ENCODE data around the gene C2CD2. TPM values are rescaled to one million over a fixed set of nuclear protein-coding genes. Genes with fewer than 3 reads are reported as not detected.

The C2CD2 gene
- total RNA-seq, 1 experiment from 2014 or later, result 9.2 TPM

DNA sequence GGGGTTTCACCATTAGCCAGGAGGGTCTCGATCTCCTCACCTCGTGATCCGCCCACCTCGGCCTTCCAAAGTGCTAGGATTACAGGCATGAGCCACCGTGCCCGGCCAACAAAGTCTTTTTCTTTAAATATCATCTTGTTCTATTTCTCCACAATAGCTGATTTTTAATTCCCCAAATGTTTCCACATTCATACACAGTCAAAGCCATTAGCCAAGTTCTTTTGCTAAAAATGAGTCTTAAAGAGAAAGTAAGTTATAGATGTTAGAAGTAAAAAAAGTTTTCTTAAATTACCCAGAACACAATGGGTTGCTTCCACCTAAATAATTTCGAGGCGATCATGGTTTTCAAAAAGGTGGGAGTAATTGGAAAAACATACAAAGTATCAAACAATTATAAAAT, 30.6 kb downstream of the C2CD2 start:
- Histone ChIP-seq H3K4me1 (ENCODE audit: insufficient read depth, low read length, poor library complexity, severe bottlenecking) (peaks cover 17% of the 10 kb centered on the region), H3K9me3 (ENCODE audit: low read depth, low read length, poor library complexity, severe bottlenecking) (no peaks in the 10 kb centered on the region), H3K27me3 (replicated peaks; ENCODE audit: insufficient read depth, low read depth, low read length, poor library complexity) (no peaks in the 10 kb centered on the region), H3K36me3 (ENCODE audit: insufficient read depth, low read length, poor library complexity, severe bottlenecking) (no peaks in the 10 kb centered on the region), H3K27ac (ENCODE audit: low read depth, low read length, poor library complexity, severe bottlenecking) (no peak overlapping the region), H3K4me3 (ENCODE audit: low read depth, low read length, poor library complexity, severe bottlenecking) (no peak overlapping the region)
- no peak for DNase-seq (ENCODE audit: low spot score)
- CTCF ChIA-PET, result no interaction called here
- intact Hi-C loops (cut with micrococcal nuclease; ENCODE audit: unreplicated experiment), result no loop called here
- no TSS peak for BruUV-seq (replicated peaks)
- TF ChIP-seq, protein P1, sequence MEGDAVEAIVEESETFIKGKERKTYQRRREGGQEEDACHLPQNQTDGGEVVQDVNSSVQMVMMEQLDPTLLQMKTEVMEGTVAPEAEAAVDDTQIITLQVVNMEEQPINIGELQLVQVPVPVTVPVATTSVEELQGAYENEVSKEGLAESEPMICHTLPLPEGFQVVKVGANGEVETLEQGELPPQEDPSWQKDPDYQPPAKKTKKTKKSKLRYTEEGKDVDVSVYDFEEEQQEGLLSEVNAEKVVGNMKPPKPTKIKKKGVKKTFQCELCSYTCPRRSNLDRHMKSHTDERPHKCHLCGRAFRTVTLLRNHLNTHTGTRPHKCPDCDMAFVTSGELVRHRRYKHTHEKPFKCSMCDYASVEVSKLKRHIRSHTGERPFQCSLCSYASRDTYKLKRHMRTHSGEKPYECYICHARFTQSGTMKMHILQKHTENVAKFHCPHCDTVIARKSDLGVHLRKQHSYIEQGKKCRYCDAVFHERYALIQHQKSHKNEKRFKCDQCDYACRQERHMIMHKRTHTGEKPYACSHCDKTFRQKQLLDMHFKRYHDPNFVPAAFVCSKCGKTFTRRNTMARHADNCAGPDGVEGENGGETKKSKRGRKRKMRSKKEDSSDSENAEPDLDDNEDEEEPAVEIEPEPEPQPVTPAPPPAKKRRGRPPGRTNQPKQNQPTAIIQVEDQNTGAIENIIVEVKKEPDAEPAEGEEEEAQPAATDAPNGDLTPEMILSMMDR (conservative IDR thresholded peaks at IDR 0.05; ENCODE audit: low read depth, low read length), result no peak
- no peak for TF ChIP-seq EZH2 (IDR thresholded peaks at IDR 0.05; ENCODE audit: borderline replicate concordance, low read depth, low read length, poor library complexity, severe bottlenecking)
- POLR2A ChIA-PET (ENCODE audit: low non-redundant PET), result no interaction called here

DNA sequence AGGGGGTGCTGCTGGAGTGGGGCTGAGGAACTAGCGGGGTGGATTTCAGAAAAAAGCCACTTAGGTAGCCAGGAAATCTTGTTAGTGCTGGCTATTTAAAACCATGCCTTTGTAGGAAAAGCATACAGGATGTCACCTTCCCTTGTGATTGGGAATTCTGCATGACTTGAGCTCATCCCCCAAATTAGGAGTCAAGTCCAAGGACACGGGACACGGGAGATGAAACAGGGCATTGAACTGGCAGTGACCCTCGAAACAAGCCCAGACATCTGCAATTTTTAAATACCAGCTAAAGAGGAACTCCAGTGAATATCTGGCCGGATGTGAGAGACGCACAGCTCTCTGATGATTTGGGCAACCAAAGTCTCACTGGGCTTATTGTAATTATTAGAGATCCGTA, 32.8 kb downstream of the C2CD2 start:
- H3K36me3 ChIP-seq (ENCODE audit: insufficient read depth, low read length, poor library complexity, severe bottlenecking), result no peaks in the 10 kb centered on the region
- no peak for TF ChIP-seq EZH2 (IDR thresholded peaks at IDR 0.05; ENCODE audit: borderline replicate concordance, low read depth, low read length, poor library complexity, severe bottlenecking)
- TF ChIP-seq, protein P1 (conservative IDR thresholded peaks at IDR 0.05; ENCODE audit: low read depth, low read length), result no peak

DNA sequence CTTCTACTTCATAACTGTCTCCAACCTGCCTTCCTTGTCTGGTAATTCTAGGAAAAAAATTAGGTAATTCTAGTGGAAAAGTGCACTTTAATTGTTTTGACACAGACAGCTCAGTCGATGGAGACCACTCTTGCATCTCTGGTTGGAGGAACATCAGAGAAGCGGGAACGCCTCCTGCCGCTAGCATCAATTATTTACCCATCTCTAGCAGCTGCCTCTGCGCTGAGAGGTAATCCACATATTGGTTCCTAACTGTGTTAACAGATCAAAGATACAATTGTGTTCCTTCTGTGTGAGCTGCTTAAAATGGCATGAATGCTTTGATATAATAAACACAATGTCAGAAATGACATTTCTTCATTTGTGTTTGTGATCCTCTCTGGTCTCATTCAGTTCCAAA, 33.3 kb downstream of the C2CD2 start:
- POLR2A ChIA-PET (ENCODE audit: low non-redundant PET), result no interaction called here
- H3K27me3 ChIP-seq (replicated peaks; ENCODE audit: insufficient read depth, low read depth, low read length, poor library complexity), result no peaks in the 10 kb centered on the region
- TF ChIP-seq, protein P1 (conservative IDR thresholded peaks at IDR 0.05; ENCODE audit: low read depth, low read length), result no peak
- no peak for TF ChIP-seq EZH2 (IDR thresholded peaks at IDR 0.05; ENCODE audit: borderline replicate concordance, low read depth, low read length, poor library complexity, severe bottlenecking)
- no peaks in the 10 kb centered on the region for H3K36me3 ChIP-seq (ENCODE audit: insufficient read depth, low read length, poor library complexity, severe bottlenecking)
- intact Hi-C loops (cut with micrococcal nuclease; ENCODE audit: unreplicated experiment), result no loop called here
- no peaks in the 10 kb centered on the region for H3K9me3 ChIP-seq (ENCODE audit: low read depth, low read length, poor library complexity, severe bottlenecking)
- no peak for DNase-seq (ENCODE audit: low spot score)
- H3K4me1 ChIP-seq (ENCODE audit: insufficient read depth, low read length, poor library complexity, severe bottlenecking), result peaks cover 14% of the 10 kb centered on the region
- H3K4me3 ChIP-seq (ENCODE audit: low read depth, low read length, poor library complexity, severe bottlenecking), result no peak overlapping the region
- no peak overlapping the region for H3K27ac ChIP-seq (ENCODE audit: low read depth, low read length, poor library complexity, severe bottlenecking)
- CTCF ChIA-PET, result interaction anchor here (0.7 kb wide), 1 partner anchor 18 kb away, joined by 4 read pairs; no protein-coding TSS in a partner anchor
- BruUV-seq (replicated peaks), result no TSS peak

More for the DNA sequence above, 32.8 kb downstream of the C2CD2 start:
- ChIA-PET CTCF (interaction anchor here (0.7 kb wide), 1 partner anchor 19 kb away, joined by 4 read pairs; no protein-coding TSS in a partner anchor), POLR2A (ENCODE audit: low non-redundant PET) (no interaction called here)
- H3K27ac ChIP-seq (ENCODE audit: low read depth, low read length, poor library complexity, severe bottlenecking), result no peak overlapping the region
- H3K9me3 ChIP-seq (ENCODE audit: low read depth, low read length, poor library complexity, severe bottlenecking), result no peaks in the 10 kb centered on the region
- DNase-seq (ENCODE audit: low spot score), result no peak
- peaks cover 14% of the 10 kb centered on the region for H3K4me1 ChIP-seq (ENCODE audit: insufficient read depth, low read length, poor library complexity, severe bottlenecking)
- H3K27me3 ChIP-seq (replicated peaks; ENCODE audit: insufficient read depth, low read depth, low read length, poor library complexity), result no peaks in the 10 kb centered on the region
- no TSS peak for BruUV-seq (replicated peaks)
- intact Hi-C loops (cut with micrococcal nuclease; ENCODE audit: unreplicated experiment), result no loop called here
- H3K4me3 ChIP-seq (ENCODE audit: low read depth, low read length, poor library complexity, severe bottlenecking), result no peak overlapping the region
